SK-N-MC (cell line): ENCODE measurements around the gene GALT.

Experiments
- DNase-seq: peaks from one replicate; pipeline ENCODE4 v3.0.0-alpha.2; 2011; ENCODE audit warnings: low read depth, low spot score
- H3K27ac ChIP-seq: fragments of 200-600 bp; sonication (generic); 2 replicates; pipeline ENCODE4 v1.5.1; 2016; ENCODE audit warnings: mixed run types
- H3K36me3 ChIP-seq: fragments of 200-600 bp; sonication (generic); 2 replicates; pipeline ENCODE4 v1.6.1; 2017; ENCODE audit warnings: antibody characterized with exemption, low read length, mixed read lengths; ENCODE audit not compliant: insufficient read depth
- H3K4me3 ChIP-seq: fragments of 200-600 bp; sonication (generic); 2 replicates; pipeline ENCODE4 v1.5.1; 2016
- H3K9ac ChIP-seq: fragments of 200-600 bp; sonication (generic); 2 replicates; pipeline ENCODE4 v1.8.0; 2017; ENCODE audit warnings: mixed run types, mixed read lengths; ENCODE audit not compliant: insufficient read length
- H3K9me3 ChIP-seq: fragments of 200-600 bp; sonication (generic); 2 replicates; pipeline ENCODE4 v1.6.1; 2017; ENCODE audit warnings: low read depth, mild to moderate bottlenecking, antibody characterized with exemption, low read length, moderate library complexity, mixed read lengths
- EZH2 ChIP-seq: fragments of 200-600 bp; sonication (generic); IDR thresholded peaks from one replicate; pipeline ENCODE4 v1.6.1; 2017; ENCODE audit warnings: antibody characterized with exemption
- FOXP2 ChIP-seq: optimal IDR thresholded peaks from 2 replicates; pipeline ENCODE3; 2011; ENCODE audit warnings: mild to moderate bottlenecking, moderate library complexity; ENCODE audit not compliant: insufficient read depth; ENCODE audit errors: extremely low read length, control extremely low read depth
- POLR2AphosphoS5 ChIP-seq: IDR thresholded peaks from 2 replicates; pipeline ENCODE4 v1.6.1; 2012; ENCODE audit warnings: mild to moderate bottlenecking, low read depth, low read length, borderline replicate concordance

The GALT gene

GRCh38 chr9:34653151-34654072 is 6.9 kb downstream of the GALT start:
- TF ChIP-seq POLR2AphosphoS5 (peak; percentile 84), FOXP2 (no peak)
- no peak for DNase-seq
- H3K4me3 ChIP-seq: peak overlapping the region; percentile 81
- H3K9me3 ChIP-seq: no peaks in the 10 kb centered on the region
- H3K36me3 ChIP-seq: peaks cover 18% of the 10 kb centered on the region; the same call in 1 of the 2 replicates
- peak overlapping the region; percentile 98 for H3K27ac ChIP-seq
- peak overlapping the region; percentile 78 for H3K9ac ChIP-seq

GRCh38 chr9:34654323-34655051 is 8.0 kb downstream of the GALT start:
- Histone ChIP-seq H3K9me3 (no peaks in the 10 kb centered on the region), H3K4me3 (peak overlapping the region; percentile 81), H3K27ac (peak overlapping the region; percentile 98), H3K9ac (peak overlapping the region; percentile 78), H3K36me3 (peaks cover 8% of the 10 kb centered on the region; the same call in 1 of the 2 replicates)
- DNase-seq: no peak
- TF ChIP-seq POLR2AphosphoS5: no peak
- no peak for TF ChIP-seq EZH2
- TF ChIP-seq FOXP2: no peak

- DNase-seq: no peak
- H3K9ac ChIP-seq: no peak overlapping the region
- peaks cover 8% of the 10 kb centered on the region; the same call in 1 of the 2 replicates for H3K36me3 ChIP-seq
- H3K4me3 ChIP-seq: peak overlapping the region; percentile 81; the same call in 1 of the 2 replicates
- H3K9me3 ChIP-seq: no peaks in the 10 kb centered on the region
- TF ChIP-seq FOXP2 (no peak), POLR2AphosphoS5 (no peak), EZH2 (no peak)
- peak overlapping the region; percentile 98; the same call in 1 of the 2 replicates for H3K27ac ChIP-seq
Measured at GRCh38 chr9:34655394-34655793, 8.9 kb downstream of the GALT start.

- Histone ChIP-seq H3K36me3 (peaks cover 14% of the 10 kb centered on the region; the same call in 1 of the 2 replicates), H3K9ac (no peak overlapping the region), H3K9me3 (no peaks in the 10 kb centered on the region), H3K4me3 (no peak overlapping the region), H3K27ac (no peak overlapping the region)
- DNase-seq: no peak
- TF ChIP-seq POLR2AphosphoS5 (no peak), EZH2 (no peak), FOXP2 (no peak)
Measured at GRCh38 chr9:34656992-34657391, 10.5 kb downstream of the GALT start.

- H3K27ac ChIP-seq: no peak overlapping the region
- peaks cover 14% of the 10 kb centered on the region; the same call in 1 of the 2 replicates for H3K36me3 ChIP-seq
- DNase-seq: no peak
- no peaks in the 10 kb centered on the region for H3K9me3 ChIP-seq
- no peak for TF ChIP-seq FOXP2
- no peak for TF ChIP-seq POLR2AphosphoS5
- no peak for TF ChIP-seq EZH2
- H3K9ac ChIP-seq: no peak overlapping the region
- H3K4me3 ChIP-seq: no peak overlapping the region
Measured at GRCh38 chr9:34658461-34658860, 12.0 kb downstream of the GALT start.

GRCh38 chr9:34659592-34660253 is 13.2 kb downstream of the GALT start:
- DNase-seq: no peak
- TF ChIP-seq FOXP2: no peak
- TF ChIP-seq EZH2: no peak
- TF ChIP-seq POLR2AphosphoS5: no peak
- Histone ChIP-seq H3K9me3 (no peaks in the 10 kb centered on the region), H3K27ac (no peak overlapping the region), H3K36me3 (peaks cover 14% of the 10 kb centered on the region; the same call in 1 of the 2 replicates), H3K9ac (no peak overlapping the region), H3K4me3 (no peak overlapping the region)

- Histone ChIP-seq H3K27ac (no peak within 1 kb of the TSS), H3K9ac (no peak within 1 kb of the TSS), H3K9me3 (no peaks in the 10 kb centered on the region), H3K4me3 (no peak within 1 kb of the TSS), H3K36me3 (peaks cover 14% of the 10 kb centered on the region; the same call in 1 of the 2 replicates)
- TF ChIP-seq POLR2AphosphoS5 (no peak), FOXP2 (no peak), EZH2 (no peak)
- DNase-seq: no peak
Measured at GRCh38 chr9:34662526-34663302, 16.2 kb downstream of the GALT start, which contains the start of gene CCL27. CCL27 (minus strand) TSS chr9:34662657; CDS start chr9:34662633, 24 bp downstream.
